Fibroblast of villous mesenchyme (primary cell): ENCODE measurements around the gene RHOT1. TPM values are rescaled to one million over a fixed set of nuclear protein-coding genes. Genes with fewer than 3 reads are reported as not detected.
"Not testable (repeated sequence)": the region's sequence is repeated elsewhere in the genome, so short reads cannot be mapped to it uniquely, and the experiment has no call there.

Source experiments
- DNase-seq: peaks from one replicate; pipeline ENCODE4 v3.0.0-alpha.2; 2010; ENCODE audit warnings: low read depth
- H3K4me3 ChIP-seq: 2 replicates; pipeline ENCODE4 v1.5.1; 2011; ENCODE audit warnings: low read depth, mild to moderate bottlenecking, low read length
- total RNA-seq: library from RNA; depleted of rRNA; stranded (reverse); fragments of >200 nt; gene quantifications from 2 replicates; pipeline ENCODE4 v1.2.3, GENCODE V29; 2012
- TF ChIP-seq, protein P1 (sequence below): IDR thresholded peaks from 2 replicates; pipeline ENCODE4 v1.5.1; 2012; ENCODE audit warnings: low read depth, mild to moderate bottlenecking, low read length; ENCODE audit not compliant: insufficient read depth

The RHOT1 gene
- 29.0 and 48.8 TPM in 2 replicates for total RNA-seq

DNA sequence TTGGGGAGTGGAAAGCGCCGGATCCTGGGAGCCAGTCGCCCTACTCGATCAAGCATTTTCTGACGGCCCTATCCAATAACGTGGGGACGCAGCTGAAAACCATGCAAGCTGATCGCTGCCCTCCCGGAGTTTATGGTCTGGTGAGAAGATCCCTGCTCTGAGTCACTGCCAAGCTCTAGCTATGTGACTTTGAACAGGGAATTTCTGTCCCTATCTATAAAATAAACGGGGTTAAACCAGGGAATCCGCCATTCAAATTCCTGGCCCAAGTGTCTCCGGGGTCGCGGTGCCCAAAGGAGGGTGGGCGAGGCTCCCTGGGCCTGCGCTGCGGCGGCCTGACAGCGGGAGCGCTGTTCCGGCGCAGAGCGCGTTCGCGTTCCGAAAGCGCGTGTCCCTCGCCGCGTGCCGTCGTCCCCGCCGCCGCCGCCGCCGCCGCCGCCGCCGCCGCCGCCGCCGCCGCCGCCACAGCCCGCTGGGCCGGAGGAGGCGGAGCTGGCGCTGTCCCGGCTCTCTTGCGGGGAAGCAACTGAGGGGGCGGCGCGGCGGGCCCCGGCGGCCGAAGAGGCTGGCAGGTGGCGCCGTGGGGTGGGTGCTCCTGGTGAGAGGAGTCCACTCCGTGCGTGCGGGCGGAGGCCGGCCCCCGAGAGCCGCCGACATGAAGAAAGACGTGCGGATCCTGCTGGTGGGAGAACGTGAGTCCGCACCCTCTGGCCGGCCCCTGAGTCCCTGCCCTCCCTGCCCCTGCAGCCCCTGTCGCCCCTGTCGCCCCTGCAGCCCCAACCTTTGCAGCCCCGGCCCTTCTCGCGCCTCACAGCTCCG lies at the start of gene RHOT1:
Gene RHOT1, plus strand, starts transcription at position 465 of the 819 bp plus-strand sequence. Its CDS starts 191 bp downstream, at position 656.
- TF ChIP-seq, protein P1, sequence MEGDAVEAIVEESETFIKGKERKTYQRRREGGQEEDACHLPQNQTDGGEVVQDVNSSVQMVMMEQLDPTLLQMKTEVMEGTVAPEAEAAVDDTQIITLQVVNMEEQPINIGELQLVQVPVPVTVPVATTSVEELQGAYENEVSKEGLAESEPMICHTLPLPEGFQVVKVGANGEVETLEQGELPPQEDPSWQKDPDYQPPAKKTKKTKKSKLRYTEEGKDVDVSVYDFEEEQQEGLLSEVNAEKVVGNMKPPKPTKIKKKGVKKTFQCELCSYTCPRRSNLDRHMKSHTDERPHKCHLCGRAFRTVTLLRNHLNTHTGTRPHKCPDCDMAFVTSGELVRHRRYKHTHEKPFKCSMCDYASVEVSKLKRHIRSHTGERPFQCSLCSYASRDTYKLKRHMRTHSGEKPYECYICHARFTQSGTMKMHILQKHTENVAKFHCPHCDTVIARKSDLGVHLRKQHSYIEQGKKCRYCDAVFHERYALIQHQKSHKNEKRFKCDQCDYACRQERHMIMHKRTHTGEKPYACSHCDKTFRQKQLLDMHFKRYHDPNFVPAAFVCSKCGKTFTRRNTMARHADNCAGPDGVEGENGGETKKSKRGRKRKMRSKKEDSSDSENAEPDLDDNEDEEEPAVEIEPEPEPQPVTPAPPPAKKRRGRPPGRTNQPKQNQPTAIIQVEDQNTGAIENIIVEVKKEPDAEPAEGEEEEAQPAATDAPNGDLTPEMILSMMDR = peak; percentile 47
- peak; percentile 93 for DNase-seq
- peak within 1 kb of the TSS; percentile 99 for H3K4me3 ChIP-seq

DNA sequence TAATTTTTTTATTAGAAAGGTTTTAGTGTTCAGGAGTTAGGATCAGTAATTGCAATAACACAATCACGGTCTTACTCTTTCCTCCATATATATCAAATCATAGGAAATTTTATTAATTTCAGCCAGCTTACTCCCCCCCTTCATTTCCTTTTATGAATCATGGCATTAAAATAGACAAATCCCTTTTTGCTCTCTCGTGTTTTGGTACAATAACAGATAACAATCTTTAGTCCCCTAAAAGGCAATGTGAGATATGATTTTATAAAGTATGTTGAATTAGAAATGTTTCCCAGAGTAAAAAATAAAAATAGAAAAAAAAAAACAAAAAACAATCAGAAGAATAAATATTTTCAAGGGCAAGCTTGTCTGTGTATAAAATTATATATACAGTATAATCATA lies 42.6 kb upstream of the RHOT1 start:
- H3K4me3 ChIP-seq = no peak overlapping the region
- TF ChIP-seq, protein P1 = no peak
- no peak for DNase-seq

DNA sequence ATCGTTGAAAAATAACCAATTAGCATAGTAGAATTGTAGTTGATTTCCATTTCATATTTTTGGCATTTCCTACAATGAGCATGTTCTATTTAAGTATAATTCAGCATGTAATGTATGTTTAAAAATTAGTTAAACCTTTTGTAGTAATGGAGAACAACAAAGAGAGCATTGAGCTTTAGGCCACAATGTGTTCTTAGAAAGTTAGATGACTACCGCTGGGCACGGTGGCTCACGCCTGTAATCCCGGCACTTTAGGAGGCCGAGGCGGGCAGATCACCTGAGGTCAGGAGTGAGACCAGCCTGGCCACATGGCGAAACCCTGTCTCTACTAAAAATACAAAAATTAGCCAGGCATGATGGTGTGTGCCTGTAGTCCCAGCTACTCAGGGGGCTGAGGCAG lies 42.0 kb upstream of the RHOT1 start:
- not testable (repeated sequence) for H3K4me3 ChIP-seq, DNase-seq

DNA sequence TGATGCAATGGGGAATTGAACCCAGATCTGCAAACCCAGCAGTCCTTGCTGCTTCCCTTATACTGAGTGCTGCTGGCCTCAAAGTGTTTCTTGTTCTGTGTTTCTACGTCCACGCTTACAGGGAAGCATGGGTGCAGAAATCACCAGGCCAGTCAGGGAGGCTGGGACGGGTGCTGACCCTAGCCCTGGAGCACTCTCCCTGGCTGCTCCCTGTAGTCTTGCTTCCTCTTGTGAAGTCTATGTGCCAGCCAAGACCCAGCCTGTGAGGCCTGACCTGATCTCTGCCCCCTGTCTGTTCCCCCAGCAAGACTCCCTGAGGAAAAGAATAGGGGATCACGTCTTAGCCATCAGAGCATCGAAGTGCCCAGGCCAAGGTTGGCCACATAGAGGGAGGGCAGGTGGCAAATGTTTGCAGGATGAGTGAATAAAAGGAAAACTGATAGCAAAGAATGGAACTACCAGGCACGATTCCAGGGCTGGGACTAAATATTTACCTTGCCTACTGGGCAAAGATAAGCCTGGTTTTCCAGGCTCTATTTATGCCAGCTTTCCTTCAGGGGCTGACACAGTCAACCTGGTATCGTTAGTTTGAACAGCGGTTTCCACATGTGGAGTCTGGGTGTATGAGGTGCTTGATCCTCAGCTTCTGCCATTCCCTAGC lies 41.2 kb upstream of the RHOT1 start:
- no peak for DNase-seq
- TF ChIP-seq, protein P1 = no peak
- no peak overlapping the region for H3K4me3 ChIP-seq

DNA sequence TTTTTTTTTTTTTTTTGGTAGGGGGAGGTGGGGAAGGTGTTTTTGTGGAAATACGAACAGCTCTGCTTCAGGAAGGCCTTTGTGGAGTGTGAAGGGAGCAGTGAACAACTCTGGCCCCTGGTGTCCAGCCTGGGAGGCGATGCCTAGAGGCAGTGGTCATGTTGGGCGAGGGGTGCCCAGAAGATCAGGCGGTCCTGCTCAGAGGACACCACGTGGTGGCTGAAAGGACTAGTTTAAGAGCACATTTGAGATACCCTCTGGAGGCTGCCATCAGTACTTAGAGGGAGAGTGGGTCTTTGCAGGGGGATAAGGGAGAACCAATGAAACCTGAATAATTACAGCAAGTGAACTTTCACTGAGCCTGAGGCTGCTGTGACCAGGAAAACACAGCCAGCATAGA lies 40.1 kb upstream of the RHOT1 start:
- no peak for DNase-seq
- H3K4me3 ChIP-seq = no peak overlapping the region
- TF ChIP-seq, protein P1 = no peak

DNA sequence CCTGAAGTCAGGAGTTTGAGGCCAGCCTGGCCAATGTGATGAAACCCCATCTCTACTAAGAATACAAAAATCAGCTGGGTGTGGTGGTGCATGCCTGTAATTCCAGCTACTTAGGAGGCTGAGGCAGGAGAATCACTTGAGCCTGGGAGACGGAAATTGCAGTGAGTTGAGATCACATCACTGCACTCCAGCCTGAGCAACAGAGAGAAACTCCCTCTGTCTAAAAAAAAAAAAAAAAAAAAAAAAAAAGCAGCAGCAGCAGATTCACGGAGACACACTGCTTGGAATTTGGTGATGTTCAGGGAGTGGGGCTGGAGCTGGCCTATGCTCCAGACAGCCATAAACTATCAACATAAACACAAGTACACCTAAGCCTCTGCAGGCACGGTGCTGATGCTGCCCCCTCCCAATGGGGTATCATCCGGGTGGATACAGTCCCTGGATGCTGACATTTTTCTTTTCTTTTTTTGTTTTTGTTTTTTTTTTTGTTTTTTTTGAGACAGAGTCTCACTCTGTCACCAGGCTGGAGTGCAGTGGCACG lies 39.6 kb upstream of the RHOT1 start:
- DNase-seq = peak; percentile 16
- H3K4me3 ChIP-seq = no peak overlapping the region
- TF ChIP-seq, protein P1 = no peak

DNA sequence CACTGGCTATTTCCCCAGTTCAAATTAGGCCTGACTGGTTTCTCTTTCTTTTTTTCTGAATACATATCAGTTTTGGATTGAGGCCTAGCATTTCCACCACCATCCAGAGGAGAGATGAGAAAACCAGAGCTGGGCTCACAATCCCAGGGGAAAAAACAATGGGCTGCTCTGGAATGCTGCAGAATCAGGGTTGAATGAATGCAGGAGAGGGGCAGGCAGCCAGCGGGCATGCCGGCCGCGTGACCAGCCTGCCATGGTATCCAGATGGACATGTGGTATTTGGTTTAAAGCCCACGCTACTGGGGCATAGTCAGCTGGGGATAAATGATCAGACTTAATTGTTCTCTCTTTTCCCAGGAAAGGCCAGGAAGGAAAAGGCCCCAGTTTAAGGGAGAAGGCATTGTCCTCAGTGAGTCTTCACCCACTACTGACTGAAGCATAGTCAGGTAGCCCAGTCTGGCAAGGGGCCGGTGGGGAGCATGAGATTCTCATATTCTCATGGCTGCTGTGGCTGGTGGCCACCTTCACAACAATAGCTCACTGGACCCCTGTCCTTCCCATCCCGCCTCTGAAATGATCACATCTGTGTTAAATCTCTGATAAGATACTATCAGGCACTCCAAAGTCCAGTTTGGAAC lies 38.7 kb upstream of the RHOT1 start:
- TF ChIP-seq, protein P1 = no peak
- H3K4me3 ChIP-seq = no peak overlapping the region
- no peak for DNase-seq
